H9 (cell line): ENCODE results near the gene CYP24A1. TPM values are rescaled to one million over a fixed set of nuclear protein-coding genes. Genes with fewer than 3 reads are reported as not detected.

Experiments used
- DNase-seq: peaks from one replicate; pipeline ENCODE4 v3.0.0-alpha.2; 2017
- H2AFZ ChIP-seq: one replicate; pipeline ENCODE4 v1.6.1; 2013; ENCODE audit warnings: mild to moderate bottlenecking, low read length, control low read depth, moderate library complexity
- H2AK5ac ChIP-seq: 2 replicates; pipeline ENCODE4 v1.6.1; 2013; ENCODE audit warnings: low read length, control low read depth, mixed read lengths; ENCODE audit not compliant: insufficient read length
- H2BK120ac ChIP-seq: one replicate; pipeline ENCODE4 v1.6.1; 2013; ENCODE audit warnings: low read depth, mild to moderate bottlenecking, low read length, control low read depth, inconsistent platforms; ENCODE audit not compliant: poor library complexity, severe bottlenecking
- H2BK12ac ChIP-seq: 2 replicates; pipeline ENCODE4 v1.6.1; 2013; ENCODE audit warnings: low read length, control low read depth, mixed read lengths, low read depth; ENCODE audit not compliant: insufficient read length
- H2BK15ac ChIP-seq: 2 replicates; pipeline ENCODE4 v1.6.1; 2013; ENCODE audit warnings: low read depth, low read length, control low read depth
- H2BK20ac ChIP-seq: one replicate; pipeline ENCODE4 v1.6.1; 2013; ENCODE audit warnings: low read depth, mild to moderate bottlenecking, low read length, control low read depth, inconsistent platforms; ENCODE audit not compliant: poor library complexity, severe bottlenecking
- H2BK5ac ChIP-seq: 2 replicates; pipeline ENCODE4 v1.6.1; 2013; ENCODE audit warnings: low read length, control low read depth, mixed read lengths; ENCODE audit not compliant: insufficient read length
- H3K14ac ChIP-seq: 2 replicates; pipeline ENCODE4 v1.6.1; 2013; ENCODE audit warnings: low read length, control low read depth; ENCODE audit not compliant: insufficient read depth
- H3K18ac ChIP-seq: 2 replicates; pipeline ENCODE4 v1.6.1; 2013; ENCODE audit warnings: low read depth, mild to moderate bottlenecking, mixed read lengths, low read length, control low read depth; ENCODE audit not compliant: insufficient read length
- H3K23ac ChIP-seq: 2 replicates; pipeline ENCODE4 v1.6.1; 2013; ENCODE audit warnings: low read length, control low read depth, mixed read lengths, low read depth; ENCODE audit not compliant: insufficient read length
- H3K23me2 ChIP-seq: 2 replicates; pipeline ENCODE4 v1.6.1; 2013; ENCODE audit warnings: low read depth, mild to moderate bottlenecking, mixed read lengths, low read length, control low read depth; ENCODE audit not compliant: insufficient read length, poor library complexity, severe bottlenecking
- H3K27ac ChIP-seq: 2 replicates; pipeline ENCODE4 v1.5.1; 2013; ENCODE audit warnings: low read length, control low read depth, mixed read lengths, low read depth; ENCODE audit not compliant: insufficient read length
- H3K27me3 ChIP-seq: 2 replicates; pipeline ENCODE4 v1.6.1; 2013; ENCODE audit warnings: low read length, control low read depth, inconsistent platforms; ENCODE audit not compliant: insufficient read depth
- H3K4ac ChIP-seq: 2 replicates; pipeline ENCODE4 v1.6.1; 2013; ENCODE audit warnings: low read depth, mild to moderate bottlenecking, control low read depth, inconsistent platforms, low read length, moderate library complexity
- H3K4me1 ChIP-seq: 2 replicates; pipeline ENCODE4 v1.6.1; 2013; ENCODE audit warnings: low read length, control low read depth, inconsistent platforms; ENCODE audit not compliant: insufficient read depth
- H3K4me2 ChIP-seq: 2 replicates; pipeline ENCODE4 v1.6.1; 2013; ENCODE audit warnings: low read length, control low read depth, mixed read lengths; ENCODE audit not compliant: insufficient read length, insufficient read depth
- H3K56ac ChIP-seq: 2 replicates; pipeline ENCODE4 v1.6.1; 2013; ENCODE audit warnings: low read depth, mild to moderate bottlenecking, mixed read lengths, low read length, control low read depth; ENCODE audit not compliant: insufficient read length
- H3K79me1 ChIP-seq: 2 replicates; pipeline ENCODE4 v1.6.1; 2013; ENCODE audit warnings: low read depth, mild to moderate bottlenecking, moderate library complexity, low read length, control low read depth, inconsistent platforms; ENCODE audit not compliant: insufficient read depth, poor library complexity, severe bottlenecking
- H3K79me2 ChIP-seq: 2 replicates; pipeline ENCODE4 v1.6.1; 2013; ENCODE audit warnings: low read length, control low read depth, inconsistent platforms; ENCODE audit not compliant: insufficient read depth
- H3K9ac ChIP-seq: 2 replicates; pipeline ENCODE4 v1.6.1; 2013; ENCODE audit warnings: low read length, control low read depth, mixed read lengths; ENCODE audit not compliant: insufficient read length; ENCODE audit errors: extremely low read depth
- H3K9me3 ChIP-seq: one replicate; pipeline ENCODE4 v1.6.1; 2013; ENCODE audit warnings: low read depth, low read length, inconsistent platforms; ENCODE audit not compliant: control insufficient read depth
- H3T11ph ChIP-seq: one replicate; pipeline ENCODE4 v1.6.1; 2013; ENCODE audit warnings: mild to moderate bottlenecking, low read length, control low read depth, inconsistent platforms
- H4K20me1 ChIP-seq: one replicate; pipeline ENCODE4 v1.6.1; 2013; ENCODE audit not compliant: control insufficient read depth, insufficient read length, insufficient read depth
- H4K5ac ChIP-seq: 2 replicates; pipeline ENCODE4 v1.6.1; 2013; ENCODE audit warnings: low read depth, mild to moderate bottlenecking, mixed read lengths, low read length, control low read depth; ENCODE audit not compliant: insufficient read length
- H4K8ac ChIP-seq: replicated peaks from 2 replicates; pipeline ENCODE4 v1.6.1; 2013; ENCODE audit warnings: low read length, control low read depth, mixed read lengths, low read depth; ENCODE audit not compliant: insufficient read length
- H4K91ac ChIP-seq: 2 replicates; pipeline ENCODE4 v1.6.1; 2013; ENCODE audit warnings: low read depth, mild to moderate bottlenecking, moderate library complexity, mixed read lengths, low read length, control low read depth; ENCODE audit not compliant: insufficient read length
- H3K27ac Mint-ChIP-seq, 3 experiments: 2 replicates in 2 of 3; 3 replicates in 1 of 3; pipeline ENCODE4 v1.8.0; 2020 to 2021; ENCODE audit warnings: mixed read lengths in 3 of 3, mild to moderate bottlenecking in 1 of 3, moderate library complexity in 1 of 3
- H3K27me3 Mint-ChIP-seq: 2 replicates; pipeline ENCODE4 v1.8.0; 2021; ENCODE audit warnings: low read depth, mild to moderate bottlenecking, moderate library complexity, mixed read lengths
- H3K36me3 Mint-ChIP-seq, 3 experiments: 2 replicates in 2 of 3; 3 replicates in 1 of 3; pipeline ENCODE4 v1.8.0; 2020 to 2021; ENCODE audit warnings: low read depth in 3 of 3, mixed read lengths in 3 of 3; ENCODE audit not compliant: insufficient read depth in 1 of 3
- H3K4me1 Mint-ChIP-seq, 2 experiments: 2 replicates each; pipeline ENCODE4 v1.8.0; 2020; ENCODE audit warnings: mixed read lengths in 2 of 2
- H3K4me3 Mint-ChIP-seq, 2 experiments: 2 replicates in 1 of 2; 3 replicates in 1 of 2; pipeline ENCODE4 v1.8.0; 2020 to 2021; ENCODE audit warnings: mild to moderate bottlenecking in 2 of 2, mixed read lengths in 2 of 2, moderate library complexity in 1 of 2
- H3K9me3 Mint-ChIP-seq, 2 experiments: 2 replicates in 1 of 2; 3 replicates in 1 of 2; pipeline ENCODE4 v1.8.0; 2020; ENCODE audit warnings: mild to moderate bottlenecking in 2 of 2, mixed read lengths in 2 of 2, moderate library complexity in 1 of 2
- CTCF ChIP-seq: fragments of 200-600 bp; sonication (generic); conservative IDR thresholded peaks from 3 replicates; pipeline ENCODE4 v1.8.0; 2021; ENCODE audit warnings: antibody characterized with exemption, mild to moderate bottlenecking
- WGBS: extraction: QIAGEN DNeasy Blood & Tissue Kit; methylation state at CpG from one replicate; pipeline ENCODE4 v1.1.7; 2013; ENCODE audit warnings: missing lambda C conversion rate, low lambda C conversion rate, mixed read lengths; ENCODE audit not compliant: insufficient read length; ENCODE audit errors: extremely low coverage; 5-methylcytosine and 5-hydroxymethylcytosine counted together
- total RNA-seq: library from RNA; stranded (reverse); gene quantifications from 2 replicates; pipeline ENCODE4 v1.2.1, GENCODE V29; 2021

Gene CYP24A1
- total RNA-seq, 1 experiment from 2014 or later, result not detected

- TF ChIP-seq CTCF, result no peak
- Histone ChIP-seq H3K27me3 (no peaks in the 10 kb centered on the region), H4K5ac (no peak overlapping the region), H3K56ac (no peak overlapping the region), H3K79me2 (no peaks in the 10 kb centered on the region), H2AFZ (no peak overlapping the region), H2AK5ac (no peak overlapping the region), H3K9me3 (no peaks in the 10 kb centered on the region), H2BK15ac (no peak overlapping the region), H4K8ac (no peak overlapping the region), H3K79me1 (no peaks in the 10 kb centered on the region), H2BK120ac (no peak overlapping the region), H2BK5ac (no peak overlapping the region), H3K9ac (no peak overlapping the region), H3K4me2 (no peak overlapping the region), H3K4me1 (no peaks in the 10 kb centered on the region), H3K23me2 (no peaks in the 10 kb centered on the region), H2BK20ac (no peak overlapping the region), H3T11ph (no peak overlapping the region), H3K14ac (no peak overlapping the region), H2BK12ac (no peak overlapping the region), H3K4ac (no peak overlapping the region), H3K23ac (no peak overlapping the region), H3K27ac (no peak overlapping the region), H4K91ac (no peak overlapping the region), H3K18ac (no peak overlapping the region), H4K20me1 (no peaks in the 10 kb centered on the region)
- Mint-ChIP-seq H3K27me3 (peaks cover 14% of the 10 kb centered on the region), H3K4me3 (no peak overlapping the region), H3K9me3 (no peaks in the 10 kb centered on the region), H3K27ac (no peak overlapping the region), H3K36me3 (no peaks in the 10 kb centered on the region), H3K4me1 (no peaks in the 10 kb centered on the region)
- no CpG with 5 or more reads among the region's 1 CpG for WGBS
- DNase-seq, result no peak
Measured at GRCh38 chr20:54180931-54181330, 7.1 kb upstream of the CYP24A1 start.
